ENCODE results near the gene HDAC8.
"Not testable (repeated sequence)": the region's sequence is repeated elsewhere in the genome, so short reads cannot be mapped to it uniquely, and the experiment has no call there.

The HDAC8 gene

GRCh38 chrX:72368796-72369195 lies 203.8 kb downstream of the HDAC8 start:
- no peak for DNase-seq

- no peak for DNase-seq
Observed at GRCh38 chrX:72367516-72367915, 205.1 kb downstream of the HDAC8 start.

- no peak for DNase-seq
Observed at GRCh38 chrX:72366701-72367454, 205.8 kb downstream of the HDAC8 start.

- no peak for DNase-seq
Observed at GRCh38 chrX:72366178-72366577, 206.5 kb downstream of the HDAC8 start.

- no peak for DNase-seq
Observed at GRCh38 chrX:72365126-72365525, 207.5 kb downstream of the HDAC8 start.

- DNase-seq, result no peak
Observed at GRCh38 chrX:72360326-72360725, 212.3 kb downstream of the HDAC8 start.

GRCh38 chrX:72358313-72358712 lies 214.3 kb downstream of the HDAC8 start:
- DNase-seq, result no peak

GRCh38 chrX:72352786-72353185 lies 219.9 kb downstream of the HDAC8 start:
- no peak for DNase-seq

GRCh38 chrX:72351606-72352334 lies 220.9 kb downstream of the HDAC8 start:
- DNase-seq, result no peak

GRCh38 chrX:72349190-72349589 lies 223.5 kb downstream of the HDAC8 start:
- no peak for DNase-seq

GRCh38 chrX:72348247-72348979 lies 224.2 kb downstream of the HDAC8 start:
- DNase-seq, result no peak

GRCh38 chrX:72347366-72347765 lies 225.3 kb downstream of the HDAC8 start:
- DNase-seq, result no peak

GRCh38 chrX:72346302-72346949 lies 226.2 kb downstream of the HDAC8 start:
- DNase-seq, result no peak

- DNase-seq, result no peak
Observed at GRCh38 chrX:72340626-72341025, 232.0 kb downstream of the HDAC8 start.

- no peak for DNase-seq
Observed at GRCh38 chrX:72340041-72340440, 232.6 kb downstream of the HDAC8 start.

- no peak for DNase-seq
Observed at GRCh38 chrX:72330131-72330530, 242.5 kb downstream of the HDAC8 start.

GRCh38 chrX:72326605-72327300 lies 245.9 kb downstream of the HDAC8 start:
- DNase-seq, result no peak

- not testable (repeated sequence) for DNase-seq
Observed at GRCh38 chrX:72319651-72320050, 253.0 kb downstream of the HDAC8 start.

- no peak for DNase-seq
Observed at GRCh38 chrX:72317139-72317538, 255.5 kb downstream of the HDAC8 start.

GRCh38 chrX:72316408-72317110 lies 256.1 kb downstream of the HDAC8 start:
- DNase-seq, result no peak

- no peak for DNase-seq
Observed at GRCh38 chrX:72314881-72315280, 257.8 kb downstream of the HDAC8 start.

Measured in NCI-H446 treated with DMSO at 0.1 percent for 48 hours (cell line).